OCI-LY7 (cell line): Measurements from ENCODE around the gene NPY.

Experiments
- EZH2phosphoT487 ChIP-seq: fragments of 200-600 bp; sonication (generic); IDR thresholded peaks from 2 replicates; pipeline ENCODE4 v1.6.1; 2018; ENCODE audit warnings: low read depth, borderline replicate concordance, mild to moderate bottlenecking, mixed run types, antibody characterized with exemption, low read length, moderate library complexity, mixed read lengths
- TF ChIP-seq, protein P1 (sequence below): fragments of 200-600 bp; sonication (generic); conservative IDR thresholded peaks from 2 replicates; pipeline ENCODE4 v1.5.1; 2014; ENCODE audit warnings: mild to moderate bottlenecking, antibody characterized with exemption, low read length, moderate library complexity, mixed read lengths

DNA sequence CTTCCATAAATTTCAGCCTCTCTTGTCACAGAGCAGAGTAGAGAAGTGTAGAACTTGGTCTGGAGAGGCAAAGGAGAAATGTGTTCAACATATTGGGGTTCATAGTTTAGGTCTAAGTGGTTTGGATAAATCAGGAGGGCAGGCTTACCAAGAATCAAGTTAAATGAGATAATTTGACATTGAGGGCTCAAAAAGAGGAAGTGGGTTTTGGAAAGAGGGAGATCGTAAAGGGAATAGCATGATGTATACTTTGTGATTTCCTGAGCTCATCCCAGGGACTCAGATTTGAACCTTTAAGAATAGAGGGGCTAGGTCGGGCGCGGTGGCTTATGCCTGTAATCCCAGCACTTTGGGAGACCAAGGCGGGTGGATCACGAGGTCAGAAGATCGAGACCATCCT lies 34.7 kb upstream of the NPY start:
- TF ChIP-seq, protein P1, sequence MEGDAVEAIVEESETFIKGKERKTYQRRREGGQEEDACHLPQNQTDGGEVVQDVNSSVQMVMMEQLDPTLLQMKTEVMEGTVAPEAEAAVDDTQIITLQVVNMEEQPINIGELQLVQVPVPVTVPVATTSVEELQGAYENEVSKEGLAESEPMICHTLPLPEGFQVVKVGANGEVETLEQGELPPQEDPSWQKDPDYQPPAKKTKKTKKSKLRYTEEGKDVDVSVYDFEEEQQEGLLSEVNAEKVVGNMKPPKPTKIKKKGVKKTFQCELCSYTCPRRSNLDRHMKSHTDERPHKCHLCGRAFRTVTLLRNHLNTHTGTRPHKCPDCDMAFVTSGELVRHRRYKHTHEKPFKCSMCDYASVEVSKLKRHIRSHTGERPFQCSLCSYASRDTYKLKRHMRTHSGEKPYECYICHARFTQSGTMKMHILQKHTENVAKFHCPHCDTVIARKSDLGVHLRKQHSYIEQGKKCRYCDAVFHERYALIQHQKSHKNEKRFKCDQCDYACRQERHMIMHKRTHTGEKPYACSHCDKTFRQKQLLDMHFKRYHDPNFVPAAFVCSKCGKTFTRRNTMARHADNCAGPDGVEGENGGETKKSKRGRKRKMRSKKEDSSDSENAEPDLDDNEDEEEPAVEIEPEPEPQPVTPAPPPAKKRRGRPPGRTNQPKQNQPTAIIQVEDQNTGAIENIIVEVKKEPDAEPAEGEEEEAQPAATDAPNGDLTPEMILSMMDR = no peak
- no peak for TF ChIP-seq EZH2phosphoT487
